ENCODE data around the gene TSC1.

TSC1 gene

DNA sequence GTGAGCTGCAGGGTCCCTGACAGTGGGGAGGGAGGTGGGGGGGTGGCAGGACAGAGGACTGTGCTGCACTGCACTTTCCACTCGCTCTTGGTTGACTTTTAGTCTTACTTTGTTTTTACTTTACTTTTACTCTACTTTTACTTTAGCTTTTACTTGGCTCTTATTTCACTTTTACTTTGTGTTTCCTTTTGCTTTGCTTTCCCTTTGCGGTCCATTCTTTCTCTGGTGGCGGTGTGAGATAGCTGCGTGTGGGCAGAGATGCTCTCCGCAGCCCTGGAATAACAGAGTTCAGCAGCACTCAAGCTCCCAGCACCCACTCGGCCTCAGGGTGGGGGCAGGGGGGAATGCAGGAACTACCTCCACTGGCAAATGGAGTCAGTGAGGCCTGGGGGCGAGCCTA, 71.0 kb downstream of the TSC1 start:
- Histone ChIP-seq H3K9ac (ENCODE audit: low read depth, low read length) (no peak overlapping the region), H3K36me3 (ENCODE audit: insufficient read depth, low read length) (no peaks in the 10 kb centered on the region; the same call in 1 of the 2 replicates), H2AFZ (ENCODE audit: low read depth, low read length) (no peak overlapping the region), H4K20me1 (ENCODE audit: insufficient read depth, low read length) (no peaks in the 10 kb centered on the region), H3K9me3 (ENCODE audit: insufficient read depth, low read length, severe bottlenecking) (no peaks in the 10 kb centered on the region), H3K4me3 (ENCODE audit: low read depth in 1 of 2, low read length in 2 of 2) (no peak overlapping the region), H3K4me2 (ENCODE audit: insufficient read depth, low read length) (no peak overlapping the region), H3K27ac (ENCODE audit: low read length) (no peak overlapping the region), H3K27me3 (ENCODE audit: insufficient read depth, low read length, poor library complexity) (no peaks in the 10 kb centered on the region), H3K79me2 (ENCODE audit: insufficient read depth, low read length) (no peaks in the 10 kb centered on the region), H3K4me1 (ENCODE audit: insufficient read depth, low read length) (peaks cover 9% of the 10 kb centered on the region)
- no peak for ATAC-seq (ENCODE audit: insufficient read depth, low read depth)
- no peak for TF ChIP-seq CTCF (IDR thresholded peaks at IDR 0.05; ENCODE audit: borderline replicate concordance, extremely low read depth, low read length, poor library complexity, severe bottlenecking)
- TF ChIP-seq EZH2 (IDR thresholded peaks at IDR 0.05; ENCODE audit: borderline replicate concordance, low read depth, low read length, severe bottlenecking), result no peak
- DNase-seq, result no peak

DNA sequence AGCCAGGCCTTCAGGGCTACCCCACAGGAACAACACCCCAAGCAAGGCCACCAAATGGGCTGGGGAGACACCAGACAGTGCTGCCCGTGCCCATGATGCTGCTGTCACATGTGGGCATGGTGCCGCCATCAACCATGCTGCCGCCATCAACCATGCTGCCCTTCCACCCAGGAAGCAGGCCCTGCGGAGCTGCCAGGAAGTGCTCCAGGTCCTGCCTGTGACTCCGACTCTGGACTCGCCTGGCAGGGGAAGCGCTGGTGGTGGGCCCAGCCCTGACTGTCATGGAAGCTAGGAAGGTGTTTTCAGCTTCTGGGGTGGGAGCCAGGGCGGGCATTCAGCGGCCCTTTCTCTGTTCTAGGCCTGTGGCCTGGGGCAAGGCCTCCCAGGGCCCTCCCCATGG, 75.2 kb downstream of the TSC1 start:
- TF ChIP-seq CTCF (IDR thresholded peaks at IDR 0.05; ENCODE audit: borderline replicate concordance, extremely low read depth, low read length, poor library complexity, severe bottlenecking), result no peak
- TF ChIP-seq EZH2 (IDR thresholded peaks at IDR 0.05; ENCODE audit: borderline replicate concordance, low read depth, low read length, severe bottlenecking), result no peak
- Histone ChIP-seq H4K20me1 (ENCODE audit: insufficient read depth, low read length) (no peaks in the 10 kb centered on the region), H3K9me3 (ENCODE audit: insufficient read depth, low read length, severe bottlenecking) (no peaks in the 10 kb centered on the region)

GRCh38 chr9:132866898-132867297, 77.5 kb downstream of the TSC1 start:
- H3K4me3 ChIP-seq (ENCODE audit: low read depth in 1 of 2, low read length in 2 of 2), result no peak overlapping the region
- H3K9me3 ChIP-seq (ENCODE audit: insufficient read depth, low read length, severe bottlenecking), result no peaks in the 10 kb centered on the region
- H3K27me3 ChIP-seq (ENCODE audit: insufficient read depth, low read length, poor library complexity), result no peaks in the 10 kb centered on the region
- no peak for DNase-seq
- ATAC-seq (ENCODE audit: insufficient read depth, low read depth), result no peak
- no peak overlapping the region for H3K4me2 ChIP-seq (ENCODE audit: insufficient read depth, low read length)
- no peak for TF ChIP-seq CTCF (IDR thresholded peaks at IDR 0.05; ENCODE audit: borderline replicate concordance, extremely low read depth, low read length, poor library complexity, severe bottlenecking)
- peaks cover 14% of the 10 kb centered on the region for H3K4me1 ChIP-seq (ENCODE audit: insufficient read depth, low read length)
- H2AFZ ChIP-seq (ENCODE audit: low read depth, low read length), result no peak overlapping the region
- H3K9ac ChIP-seq (ENCODE audit: low read depth, low read length), result no peak overlapping the region
- H3K79me2 ChIP-seq (ENCODE audit: insufficient read depth, low read length), result no peaks in the 10 kb centered on the region
- H4K20me1 ChIP-seq (ENCODE audit: insufficient read depth, low read length), result no peaks in the 10 kb centered on the region
- no peaks in the 10 kb centered on the region for H3K36me3 ChIP-seq (ENCODE audit: insufficient read depth, low read length)
- no peak overlapping the region for H3K27ac ChIP-seq (ENCODE audit: low read length)

More for the DNA sequence above, 75.2 kb downstream of the TSC1 start:
- H3K36me3 ChIP-seq (ENCODE audit: insufficient read depth, low read length), result no peaks in the 10 kb centered on the region
- no peak overlapping the region for H3K9ac ChIP-seq (ENCODE audit: low read depth, low read length)
- no peak overlapping the region for H3K4me3 ChIP-seq (ENCODE audit: low read depth in 1 of 2, low read length in 2 of 2)
- ATAC-seq (ENCODE audit: insufficient read depth, low read depth), result no peak
- no peak overlapping the region for H2AFZ ChIP-seq (ENCODE audit: low read depth, low read length)
- no peaks in the 10 kb centered on the region for H3K4me1 ChIP-seq (ENCODE audit: insufficient read depth, low read length)
- DNase-seq, result no peak
- no peaks in the 10 kb centered on the region for H3K79me2 ChIP-seq (ENCODE audit: insufficient read depth, low read length)
- H3K4me2 ChIP-seq (ENCODE audit: insufficient read depth, low read length), result no peak overlapping the region
- no peak overlapping the region for H3K27ac ChIP-seq (ENCODE audit: low read length)
- H3K27me3 ChIP-seq (ENCODE audit: insufficient read depth, low read length, poor library complexity), result no peaks in the 10 kb centered on the region

DNA sequence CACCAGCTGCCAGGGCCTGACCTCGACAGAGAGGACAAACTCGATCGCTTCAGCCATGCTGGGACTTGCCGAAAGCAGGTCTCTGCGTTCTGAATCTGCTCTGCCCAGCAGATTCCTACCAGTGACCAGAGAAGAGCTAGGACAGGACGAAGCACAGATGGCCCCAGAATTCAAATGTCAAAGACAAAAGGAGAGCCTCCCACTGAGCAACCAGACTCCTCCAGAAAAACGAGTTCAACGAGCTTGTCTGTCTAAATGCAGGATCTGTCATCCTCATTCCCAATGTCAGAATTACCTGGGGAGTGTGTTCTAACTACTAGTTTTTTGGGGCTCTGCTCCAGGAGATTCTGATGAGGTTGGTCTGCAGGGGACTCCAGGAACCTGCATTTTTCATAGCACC, 79.7 kb downstream of the TSC1 start:
- Histone ChIP-seq H3K27me3 (ENCODE audit: insufficient read depth, low read length, poor library complexity) (no peaks in the 10 kb centered on the region), H3K27ac (ENCODE audit: low read length) (no peak overlapping the region), H3K4me2 (ENCODE audit: insufficient read depth, low read length) (no peak overlapping the region), H3K4me1 (ENCODE audit: insufficient read depth, low read length) (peaks cover 15% of the 10 kb centered on the region), H3K79me2 (ENCODE audit: insufficient read depth, low read length) (no peaks in the 10 kb centered on the region), H3K9me3 (ENCODE audit: insufficient read depth, low read length, severe bottlenecking) (no peaks in the 10 kb centered on the region), H2AFZ (ENCODE audit: low read depth, low read length) (no peak overlapping the region; the same call in 1 of the 2 replicates), H3K9ac (ENCODE audit: low read depth, low read length) (no peak overlapping the region), H3K36me3 (ENCODE audit: insufficient read depth, low read length) (no peaks in the 10 kb centered on the region), H3K4me3 (ENCODE audit: low read depth in 1 of 2, low read length in 2 of 2) (no peak overlapping the region), H4K20me1 (ENCODE audit: insufficient read depth, low read length) (no peaks in the 10 kb centered on the region)
- no peak for TF ChIP-seq EZH2 (IDR thresholded peaks at IDR 0.05; ENCODE audit: borderline replicate concordance, low read depth, low read length, severe bottlenecking)
- TF ChIP-seq CTCF (IDR thresholded peaks at IDR 0.05; ENCODE audit: borderline replicate concordance, extremely low read depth, low read length, poor library complexity, severe bottlenecking), result no peak
- ATAC-seq (ENCODE audit: insufficient read depth, low read depth), result no peak
- DNase-seq, result no peak

Data from DND-41 (cell line).